Inferior parietal cortex (tissue), 1 donor: Measurements from ENCODE around the gene RAD51B.

Experiments used
- DNase-seq: peaks from one replicate; pipeline ENCODE4 v3.0.0-alpha.2; 2016; ENCODE audit errors: extremely low spot score

RAD51B gene

GRCh38 chr14:68546839-68547238, 727.3 kb downstream of the RAD51B start:
- DNase-seq = no peak

- DNase-seq = no peak
Measured at GRCh38 chr14:68547305-68548193, 728.0 kb downstream of the RAD51B start.

- peak; percentile 47 for DNase-seq
Measured at GRCh38 chr14:68548194-68549076, 728.9 kb downstream of the RAD51B start.

DNA sequence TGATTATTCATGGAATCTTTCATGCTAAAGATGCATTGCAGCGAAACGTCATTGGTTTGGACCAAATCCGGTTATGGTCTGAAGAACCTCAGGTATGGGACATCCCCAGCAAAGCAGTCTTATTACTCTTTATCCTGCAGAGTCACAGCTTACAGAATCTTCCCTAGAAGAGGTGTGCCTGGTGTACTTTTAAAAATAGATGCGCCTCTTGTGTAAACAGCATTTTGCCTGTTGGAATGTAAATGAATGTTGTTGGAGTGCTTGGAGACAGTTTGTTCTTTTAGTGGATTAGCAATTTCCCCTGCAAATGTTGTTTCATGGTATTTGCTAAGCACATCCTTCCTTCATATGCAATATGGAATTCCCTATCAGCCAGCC, 730.7 kb downstream of the RAD51B start:
- DNase-seq = no peak

- no peak for DNase-seq
Measured at GRCh38 chr14:68551045-68551683, 731.6 kb downstream of the RAD51B start.

GRCh38 chr14:68552075-68552474, 732.5 kb downstream of the RAD51B start:
- DNase-seq = no peak

- no peak for DNase-seq
Measured at GRCh38 chr14:68552602-68553001, 733.0 kb downstream of the RAD51B start.

DNA sequence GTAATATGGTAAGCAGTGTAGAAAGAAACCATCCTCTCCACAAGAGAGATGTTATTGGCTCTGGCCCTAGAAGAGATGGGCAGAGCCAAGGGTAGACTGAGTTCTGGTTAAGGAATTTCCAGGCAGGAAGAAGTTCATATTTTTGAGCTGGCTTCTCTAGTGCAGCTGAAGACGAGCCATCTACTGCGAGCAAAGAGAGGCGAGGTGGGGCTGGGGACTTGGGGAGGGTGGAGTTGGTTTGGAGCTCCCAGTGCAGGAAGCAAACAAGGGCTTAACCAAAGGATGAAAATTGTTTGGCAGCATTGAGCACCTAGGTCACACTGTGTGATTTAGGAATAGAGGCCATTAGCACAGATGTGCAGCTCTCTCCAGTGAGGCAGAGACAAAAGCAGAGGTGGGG, 733.7 kb downstream of the RAD51B start:
- DNase-seq = no peak

DNA sequence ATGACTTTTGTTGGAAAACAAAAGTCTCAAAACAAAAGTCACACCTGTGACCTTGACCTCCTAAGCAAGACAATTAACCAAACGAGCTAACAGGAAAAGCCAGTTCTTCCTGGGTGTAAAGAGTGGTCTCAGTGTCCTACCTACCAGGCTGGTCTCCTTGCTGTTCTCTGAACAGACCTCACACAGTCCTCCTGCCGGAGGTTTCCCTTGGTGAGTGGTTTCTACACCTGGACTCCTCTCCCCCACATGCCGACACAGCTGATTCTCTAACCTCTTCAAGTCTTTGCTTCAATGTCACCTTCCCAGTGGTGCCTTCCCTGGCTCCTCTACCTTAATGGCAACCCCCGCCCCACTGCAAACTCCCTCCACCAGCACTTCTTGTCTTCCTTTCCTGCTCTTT, 734.7 kb downstream of the RAD51B start:
- DNase-seq = no peak

DNA sequence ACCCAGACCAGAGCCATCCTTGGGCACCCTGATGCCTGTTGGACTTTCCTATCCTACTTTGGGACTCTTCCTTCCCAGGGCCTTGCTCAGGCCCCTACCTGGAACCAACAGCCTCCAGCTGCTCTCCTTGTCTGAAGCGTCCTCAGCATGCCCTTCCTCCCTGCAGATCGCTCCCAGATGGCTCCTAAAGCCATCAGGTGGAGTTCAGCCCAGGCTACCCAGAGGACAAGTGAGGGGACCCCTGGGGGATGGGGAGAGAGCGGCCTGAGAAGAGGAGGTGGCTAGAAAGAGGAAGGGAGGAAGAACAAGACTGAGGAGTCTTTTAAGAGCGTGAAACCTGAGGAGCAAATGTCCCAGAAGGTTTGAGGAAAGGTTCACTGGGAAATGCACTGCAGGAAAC, 736.7 kb downstream of the RAD51B start:
- no peak for DNase-seq

DNA sequence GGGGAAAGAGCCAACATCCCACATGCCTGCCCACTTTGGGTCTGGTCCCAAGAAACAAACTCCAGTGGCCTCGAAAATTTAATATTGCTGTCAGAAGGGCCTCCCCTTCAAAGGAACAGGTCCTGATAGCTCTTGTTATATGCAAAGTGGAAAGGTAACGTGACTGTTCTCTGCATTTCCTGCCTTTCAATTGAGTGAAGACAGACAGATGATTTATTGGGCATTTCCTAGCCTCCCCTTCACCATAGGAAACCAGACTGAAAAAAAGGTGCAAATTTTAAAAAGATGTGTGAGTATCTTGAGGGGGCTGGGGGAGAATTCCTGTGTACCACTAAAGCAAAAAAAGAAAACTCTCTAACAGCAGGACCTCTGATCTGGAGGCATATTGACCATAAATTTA, 738.1 kb downstream of the RAD51B start:
- DNase-seq = no peak

- no peak for DNase-seq
Measured at GRCh38 chr14:68558096-68558495, 738.5 kb downstream of the RAD51B start.

- DNase-seq = no peak
Measured at GRCh38 chr14:68559949-68560348, 740.4 kb downstream of the RAD51B start.

DNA sequence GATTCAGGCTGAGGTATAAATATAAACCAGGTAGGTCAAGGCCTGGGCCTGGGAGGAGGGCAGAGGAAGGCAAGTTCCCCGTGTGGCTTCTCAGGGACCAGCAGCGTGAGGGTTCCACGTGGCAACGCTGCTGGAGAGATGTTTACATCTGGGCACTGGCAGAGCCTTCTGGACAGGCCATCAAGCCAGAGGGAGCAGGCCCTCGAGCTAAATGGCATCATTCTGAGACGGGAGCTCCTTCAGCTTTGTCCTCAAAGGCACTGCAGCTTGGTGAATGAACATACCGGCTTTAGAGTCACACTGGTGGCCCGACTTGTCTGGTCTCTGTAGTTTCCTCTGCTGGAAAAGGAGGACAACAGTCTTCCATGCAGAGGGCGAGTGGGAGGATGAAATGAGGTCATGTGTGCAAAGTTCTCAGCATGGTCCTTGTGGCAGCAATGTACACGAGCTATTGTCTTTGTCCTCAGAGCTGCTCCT, 742.0 kb downstream of the RAD51B start:
- no peak for DNase-seq

DNA sequence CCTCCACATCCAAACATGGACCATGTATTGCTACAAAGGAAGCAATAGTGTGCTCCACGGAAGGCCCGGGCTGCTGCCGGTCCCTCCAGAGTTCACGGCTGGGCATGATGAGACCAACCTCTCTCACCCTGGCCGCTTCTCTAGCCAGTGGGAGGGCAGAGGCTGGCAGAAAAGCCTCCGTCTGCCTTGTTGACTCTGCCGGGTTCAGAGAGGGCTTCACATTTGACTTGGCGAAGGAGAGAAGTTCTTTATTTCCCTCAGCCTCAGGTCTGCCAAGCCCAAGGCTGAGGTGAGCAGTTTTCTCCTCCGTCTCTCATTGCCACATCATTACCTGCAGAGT, 743.3 kb downstream of the RAD51B start:
- DNase-seq = no peak

DNA sequence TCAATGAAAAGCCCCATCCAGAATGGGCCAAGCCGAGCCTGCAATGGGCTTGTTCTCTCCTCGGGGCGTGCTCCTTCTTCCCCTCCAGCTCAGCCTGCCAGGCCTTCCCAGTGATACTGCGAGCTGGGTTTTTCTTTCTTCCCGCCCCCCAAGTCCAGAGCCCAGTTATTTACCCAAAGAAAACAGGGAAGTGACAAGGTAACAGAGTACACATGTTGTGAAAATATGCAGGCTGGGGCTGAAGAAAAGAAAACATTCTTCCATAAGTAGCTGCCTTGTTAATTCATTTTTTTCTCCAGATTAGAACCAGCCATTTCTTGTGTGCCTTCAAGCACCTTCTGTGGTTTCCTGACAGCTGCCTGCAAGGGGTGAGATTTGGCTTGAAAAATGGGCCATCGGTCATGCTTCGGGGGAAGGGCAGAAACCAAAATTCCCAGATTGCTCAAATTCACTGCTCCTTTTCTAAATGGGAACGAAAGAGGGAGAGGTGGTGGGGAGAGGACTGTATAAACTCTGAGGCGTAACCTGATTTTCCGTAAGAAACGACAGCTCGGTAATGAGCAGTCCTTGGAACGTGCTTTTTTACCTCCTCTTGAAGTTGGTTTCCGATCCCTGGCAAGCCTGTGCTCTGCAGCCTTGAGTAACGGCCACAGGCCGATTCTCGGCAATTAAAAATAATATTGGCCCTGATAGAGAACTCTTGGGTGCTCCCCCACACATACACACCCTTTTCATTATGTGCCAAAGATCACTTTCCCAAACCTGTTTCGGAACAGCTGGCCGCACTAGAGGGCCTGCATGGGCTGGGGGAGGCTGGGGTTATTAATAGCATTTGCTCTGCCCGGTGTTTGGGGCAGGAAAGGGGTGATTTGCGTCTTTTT, 743.9 kb downstream of the RAD51B start:
- DNase-seq = no peak

DNA sequence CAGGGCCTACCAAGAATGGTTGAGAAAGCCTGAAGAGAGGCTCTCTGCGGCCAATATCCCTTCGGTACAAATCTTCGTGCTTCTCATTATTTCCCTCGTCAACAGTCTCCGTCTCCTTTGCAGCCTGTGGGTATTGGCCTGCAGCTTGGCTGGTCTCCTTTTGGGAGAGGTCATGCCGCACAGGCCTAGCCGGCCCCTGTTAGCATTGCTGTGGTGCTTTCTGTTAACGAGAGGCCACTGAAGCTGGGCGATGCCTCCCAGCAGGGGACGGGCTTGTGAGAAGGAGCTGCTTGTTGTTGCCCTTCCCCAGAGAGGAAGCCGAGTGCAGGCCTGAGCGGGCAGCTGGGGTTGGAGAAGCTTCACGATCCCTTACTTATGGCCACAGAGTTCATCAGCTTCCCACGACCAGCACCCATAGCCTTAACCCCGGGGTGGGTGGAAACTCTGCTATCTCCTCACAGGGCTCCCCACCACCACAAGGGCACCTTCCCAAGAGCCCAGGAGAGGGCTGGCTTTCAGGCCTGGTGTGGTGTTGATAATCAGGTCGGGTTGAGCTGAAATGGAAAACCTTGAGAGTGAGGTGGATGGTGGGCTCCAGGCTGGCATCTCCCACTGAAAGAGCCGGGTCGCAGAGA, 744.7 kb downstream of the RAD51B start:
- no peak for DNase-seq

- no peak for DNase-seq
Measured at GRCh38 chr14:68564826-68565759, 745.5 kb downstream of the RAD51B start.

GRCh38 chr14:68566075-68566474, 746.5 kb downstream of the RAD51B start:
- no peak for DNase-seq
